ENCODE measurements around the gene NFATC2. TPM values are rescaled to one million over a fixed set of nuclear protein-coding genes. Genes with fewer than 3 reads are reported as not detected.

Gene NFATC2
- total RNA-seq, 2 experiments from 2014 or later = 53.3 to 56.9 TPM

DNA sequence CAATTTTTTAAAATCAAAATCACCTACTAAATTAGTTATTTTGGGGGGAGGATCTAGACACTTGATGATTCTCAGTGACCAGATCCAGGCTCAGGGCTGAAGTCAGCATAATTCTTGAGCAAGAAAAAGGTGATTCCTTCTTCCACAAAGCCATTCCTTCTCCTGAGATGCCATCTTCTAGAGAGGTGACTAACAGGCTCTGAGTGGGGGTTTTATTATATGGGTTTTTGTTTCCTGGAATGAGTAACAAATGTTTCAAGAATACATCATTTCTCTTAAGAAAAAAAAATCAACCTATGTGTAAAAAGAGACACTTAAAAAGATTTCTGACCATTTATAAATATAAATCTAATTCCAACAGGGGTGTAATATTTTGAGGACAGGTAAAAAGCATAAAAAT, 154.3 kb downstream of the NFATC2 start:
- Mint-ChIP-seq H3K27me3 (no peaks in the 10 kb centered on the region), H3K4me3 (no peak overlapping the region), H3K9me3 (no peaks in the 10 kb centered on the region), H3K36me3 (ENCODE audit: low read depth) (peaks cover 80% of the 10 kb centered on the region), H3K4me1 (peaks cover 86% of the 10 kb centered on the region), H3K27ac (peak overlapping the region; percentile 61)
- no peak for DNase-seq
- ChIA-PET POLR2A (interaction anchor here (2.5 to 2.7 kb wide), 2 partner anchors 12 to 154 kb away, joined by 9 to 30 read pairs; partner anchors contain the start of gene NFATC2), CTCF (interaction anchor here (1.8 to 2.4 kb wide), 2 partner anchors 12 to 206 kb away, joined by 9 to 18 read pairs; no protein-coding TSS in a partner anchor)

GRCh38 chr20:51387125-51387875, 155.2 kb downstream of the NFATC2 start:
- no peaks in the 10 kb centered on the region for H3K27me3 Mint-ChIP-seq
- DNase-seq = no peak

GRCh38 chr20:51386586-51386985, 155.9 kb downstream of the NFATC2 start:
- ChIA-PET POLR2A (interaction anchor here (0.8 to 3.7 kb wide), 13 partner anchors 14 to 211 kb away, joined by 3 to 38 read pairs (median 4); partner anchors contain the start of gene NFATC2), CTCF (interaction anchor here (0.5 to 3.7 kb wide), 28 partner anchors 9 to 263 kb away, joined by 3 to 74 read pairs (median 4); partner anchors contain the start of gene NFATC2)
- Mint-ChIP-seq H3K4me1 (peaks cover 77% of the 10 kb centered on the region), H3K9me3 (no peaks in the 10 kb centered on the region), H3K4me3 (no peak overlapping the region), H3K27me3 (no peaks in the 10 kb centered on the region), H3K27ac (peak overlapping the region; percentile 61), H3K36me3 (ENCODE audit: low read depth) (peaks cover 64% of the 10 kb centered on the region)
- peak; percentile 62 for DNase-seq

More at GRCh38 chr20:51387125-51387875, 155.2 kb downstream of the NFATC2 start:
- H3K9me3 Mint-ChIP-seq = no peaks in the 10 kb centered on the region
- peaks cover 81% of the 10 kb centered on the region for H3K4me1 Mint-ChIP-seq
- CTCF ChIA-PET = interaction anchor here (0.7 to 3.7 kb wide), 15 partner anchors 8 to 237 kb away, joined by 3 to 74 read pairs (median 5); partner anchors contain the start of gene NFATC2
- peak overlapping the region; percentile 61 for H3K27ac Mint-ChIP-seq
- peaks cover 70% of the 10 kb centered on the region for H3K36me3 Mint-ChIP-seq (ENCODE audit: low read depth)
- no peak overlapping the region for H3K4me3 Mint-ChIP-seq
- POLR2A ChIA-PET = interaction anchor here (0.8 to 3.7 kb wide), 9 partner anchors 13 to 210 kb away, joined by 3 to 38 read pairs (median 6); partner anchors contain the start of gene NFATC2

- Mint-ChIP-seq H3K27me3 (no peaks in the 10 kb centered on the region), H3K27ac (peak overlapping the region; percentile 61), H3K36me3 (ENCODE audit: low read depth) (peaks cover 61% of the 10 kb centered on the region), H3K4me1 (peaks cover 73% of the 10 kb centered on the region), H3K9me3 (no peaks in the 10 kb centered on the region), H3K4me3 (no peak overlapping the region)
- ChIA-PET POLR2A (interaction anchor here (0.8 to 3.7 kb wide), 14 partner anchors 14 to 212 kb away, joined by 3 to 38 read pairs (median 4); partner anchors contain the start of gene NFATC2), CTCF (interaction anchor here (0.5 to 3.7 kb wide), 33 partner anchors 10 to 394 kb away, joined by 3 to 74 read pairs (median 4); partner anchors contain the start of gene NFATC2)
- DNase-seq = peak; percentile 49
Measured at GRCh38 chr20:51385646-51386530, 156.6 kb downstream of the NFATC2 start.

- Mint-ChIP-seq H3K9me3 (no peaks in the 10 kb centered on the region), H3K4me3 (no peak overlapping the region), H3K4me1 (peaks cover 63% of the 10 kb centered on the region), H3K27me3 (no peaks in the 10 kb centered on the region), H3K27ac (peak overlapping the region; percentile 50), H3K36me3 (ENCODE audit: low read depth) (peaks cover 53% of the 10 kb centered on the region)
- DNase-seq = no peak
- ChIA-PET CTCF (interaction anchor here (0.9 to 3.7 kb wide), 9 partner anchors 17 to 238 kb away, joined by 3 to 74 read pairs (median 7); partner anchors contain the start of gene NFATC2), POLR2A (interaction anchor here (2.2 to 3.7 kb wide), 4 partner anchors 15 to 210 kb away, joined by 9 to 38 read pairs (median 18); no protein-coding TSS in a partner anchor)
Measured at GRCh38 chr20:51384875-51385274, 157.6 kb downstream of the NFATC2 start.

- H3K9me3 Mint-ChIP-seq = no peaks in the 10 kb centered on the region
- no peak for DNase-seq
- no peak overlapping the region for H3K4me3 Mint-ChIP-seq
- CTCF ChIA-PET = interaction anchor here (1.1 to 3.7 kb wide), 2 partner anchors 31 to 212 kb away, joined by 3 to 74 read pairs; no protein-coding TSS in a partner anchor
- H3K4me1 Mint-ChIP-seq = peaks cover 58% of the 10 kb centered on the region
- peaks cover 44% of the 10 kb centered on the region for H3K36me3 Mint-ChIP-seq (ENCODE audit: low read depth)
- POLR2A ChIA-PET = interaction anchor here (3.7 kb wide), 2 partner anchors 16 to 21 kb away, joined by 25 to 38 read pairs; no protein-coding TSS in a partner anchor
- H3K27ac Mint-ChIP-seq = no peak overlapping the region
- H3K27me3 Mint-ChIP-seq = no peaks in the 10 kb centered on the region
Measured at GRCh38 chr20:51383891-51384510, 158.5 kb downstream of the NFATC2 start.

DNA sequence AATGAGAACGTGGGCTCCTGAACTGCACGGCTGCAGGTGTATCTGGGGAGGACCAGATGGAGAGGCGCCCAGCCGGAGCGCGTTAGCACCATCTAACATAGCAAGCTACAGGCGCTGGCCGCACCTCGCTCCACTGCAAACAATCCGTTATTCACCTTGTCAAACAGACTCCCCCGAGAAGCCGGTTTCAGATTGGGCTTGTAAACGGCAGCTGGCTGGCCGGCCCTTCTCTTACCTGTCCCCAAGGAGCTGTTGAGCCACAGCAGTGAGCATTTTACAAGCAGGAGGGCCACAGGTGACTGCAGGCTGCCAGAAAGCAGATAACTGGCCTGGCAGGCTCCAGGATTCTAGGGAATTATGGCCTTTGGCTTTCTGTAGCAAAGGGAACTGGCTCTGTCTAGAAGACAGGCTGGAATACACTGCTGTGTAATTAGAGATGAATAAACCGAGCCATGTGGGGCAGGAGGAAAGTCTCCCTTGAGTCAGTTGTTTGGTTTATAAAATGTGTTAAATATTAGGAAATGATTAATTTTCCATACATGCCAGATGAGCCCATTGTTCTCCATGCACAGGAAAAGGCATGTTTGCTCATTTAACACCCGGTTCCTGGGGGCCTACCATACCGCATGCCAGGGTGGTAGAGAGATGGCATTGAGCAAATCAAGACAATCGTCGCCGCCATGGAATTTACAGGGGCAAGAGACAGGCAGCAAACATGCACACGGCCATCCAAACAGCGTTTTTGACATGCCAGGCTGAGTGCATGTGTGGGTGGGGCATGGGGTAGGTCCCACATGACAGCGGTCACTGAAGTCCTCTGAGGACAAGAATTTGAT, 159.3 kb downstream of the NFATC2 start:
- Mint-ChIP-seq H3K27ac (no peak overlapping the region), H3K4me1 (peaks cover 51% of the 10 kb centered on the region), H3K27me3 (no peaks in the 10 kb centered on the region), H3K9me3 (no peaks in the 10 kb centered on the region), H3K36me3 (ENCODE audit: low read depth) (peaks cover 38% of the 10 kb centered on the region), H3K4me3 (no peak overlapping the region)
- ChIA-PET POLR2A (interaction anchor here (1.2 kb wide), 1 partner anchor 159 kb away, joined by 5 read pairs; the partner anchor contains the start of gene NFATC2), CTCF (no interaction called here)
- no peak for DNase-seq

- Mint-ChIP-seq H3K27me3 (no peaks in the 10 kb centered on the region), H3K4me3 (no peak overlapping the region), H3K36me3 (ENCODE audit: low read depth) (peaks cover 33% of the 10 kb centered on the region), H3K4me1 (peaks cover 46% of the 10 kb centered on the region), H3K27ac (no peak overlapping the region), H3K9me3 (no peaks in the 10 kb centered on the region)
- ChIA-PET CTCF (no interaction called here), POLR2A (interaction anchor here (1.2 kb wide), 1 partner anchor 160 kb away, joined by 5 read pairs; the partner anchor contains the start of gene NFATC2)
- no peak for DNase-seq
Measured at GRCh38 chr20:51382111-51382985, 160.2 kb downstream of the NFATC2 start.

GRCh38 chr20:51381557-51381956, 161.0 kb downstream of the NFATC2 start:
- peaks cover 41% of the 10 kb centered on the region for H3K4me1 Mint-ChIP-seq

DNA sequence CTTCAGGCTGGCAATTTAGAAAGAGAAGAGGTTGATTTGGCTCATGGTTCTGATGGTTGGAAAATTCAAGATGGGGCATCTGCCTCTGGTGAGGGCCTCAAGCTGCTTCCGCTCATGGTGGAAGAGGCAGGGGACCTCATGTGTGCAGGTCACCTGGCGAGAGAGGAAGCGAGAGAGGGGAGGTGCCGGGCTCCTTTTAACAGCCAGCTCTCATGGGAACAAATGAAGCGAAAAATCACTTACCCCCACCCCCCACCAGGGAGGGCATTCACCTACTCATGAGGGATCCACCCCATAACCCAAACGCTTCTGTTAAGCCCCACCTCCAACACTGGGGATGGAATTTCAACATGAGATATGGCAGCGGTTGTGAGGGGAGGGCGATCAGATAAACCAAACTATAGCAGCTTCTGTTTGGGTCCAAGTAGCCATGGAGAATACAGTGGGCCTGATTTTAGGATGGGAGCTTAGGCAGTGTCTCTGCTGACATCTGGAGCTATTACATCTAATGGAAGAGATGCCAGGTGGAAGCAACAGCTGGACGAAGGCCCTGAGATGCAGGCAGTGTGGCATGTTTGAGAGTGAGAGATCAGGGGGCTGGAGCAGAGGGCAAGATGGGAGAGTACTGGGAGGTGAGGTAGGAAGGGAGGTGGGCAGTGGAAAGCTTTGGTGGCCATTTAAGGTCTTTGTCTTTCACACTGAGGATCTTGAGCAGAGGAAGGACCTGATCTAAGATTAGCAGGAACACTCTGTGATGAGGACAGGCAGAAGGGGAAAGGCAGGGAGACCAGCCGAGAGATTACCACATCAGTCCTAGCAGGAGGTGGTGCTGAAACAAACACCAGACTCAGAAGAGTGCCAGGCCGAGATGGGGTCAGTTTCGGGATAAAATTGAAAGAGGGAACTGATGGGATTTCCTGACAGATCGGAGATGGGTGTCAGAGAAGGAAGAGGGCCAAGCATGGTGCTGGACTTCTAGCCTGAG, 161.8 kb downstream of the NFATC2 start:
- Mint-ChIP-seq H3K36me3 (ENCODE audit: low read depth) (peaks cover 24% of the 10 kb centered on the region), H3K9me3 (no peaks in the 10 kb centered on the region), H3K27me3 (no peaks in the 10 kb centered on the region), H3K4me3 (no peak overlapping the region), H3K4me1 (peaks cover 39% of the 10 kb centered on the region), H3K27ac (no peak overlapping the region)
- DNase-seq = no peak
- CTCF ChIA-PET = interaction anchor here (0.7 to 1.5 kb wide), 2 partner anchors 8 to 21 kb away, joined by 3 read pairs; no protein-coding TSS in a partner anchor
- POLR2A ChIA-PET = interaction anchor here (0.6 to 1.9 kb wide), 3 partner anchors 10 to 146 kb away, joined by 3 to 7 read pairs (median 4); no protein-coding TSS in a partner anchor

More at GRCh38 chr20:51381557-51381956, 161.0 kb downstream of the NFATC2 start:
- no peak for DNase-seq
- Mint-ChIP-seq H3K4me3 (no peak overlapping the region), H3K27ac (no peak overlapping the region), H3K9me3 (no peaks in the 10 kb centered on the region), H3K27me3 (no peaks in the 10 kb centered on the region), H3K36me3 (ENCODE audit: low read depth) (peaks cover 30% of the 10 kb centered on the region)
- POLR2A ChIA-PET = interaction anchor here (1.1 kb wide), 1 partner anchor 23 kb away, joined by 4 read pairs; no protein-coding TSS in a partner anchor
- CTCF ChIA-PET = no interaction called here

Measured in activated CD4-positive, alpha-beta memory T cell treated with anti-CD3 and anti-CD28 coated beads, Interleukin-2, amount 10 ng/mL, durations not matched to agents 7 days and 5 days (primary cell).